ENCODE data around the gene IFNAR1. TPM values are rescaled to one million over a fixed set of nuclear protein-coding genes. Genes with fewer than 3 reads are reported as not detected.

IFNAR1 gene
- total and polyA plus RNA-seq, 2 experiments from 2014 or later, result 14.0 to 18.7 TPM

DNA sequence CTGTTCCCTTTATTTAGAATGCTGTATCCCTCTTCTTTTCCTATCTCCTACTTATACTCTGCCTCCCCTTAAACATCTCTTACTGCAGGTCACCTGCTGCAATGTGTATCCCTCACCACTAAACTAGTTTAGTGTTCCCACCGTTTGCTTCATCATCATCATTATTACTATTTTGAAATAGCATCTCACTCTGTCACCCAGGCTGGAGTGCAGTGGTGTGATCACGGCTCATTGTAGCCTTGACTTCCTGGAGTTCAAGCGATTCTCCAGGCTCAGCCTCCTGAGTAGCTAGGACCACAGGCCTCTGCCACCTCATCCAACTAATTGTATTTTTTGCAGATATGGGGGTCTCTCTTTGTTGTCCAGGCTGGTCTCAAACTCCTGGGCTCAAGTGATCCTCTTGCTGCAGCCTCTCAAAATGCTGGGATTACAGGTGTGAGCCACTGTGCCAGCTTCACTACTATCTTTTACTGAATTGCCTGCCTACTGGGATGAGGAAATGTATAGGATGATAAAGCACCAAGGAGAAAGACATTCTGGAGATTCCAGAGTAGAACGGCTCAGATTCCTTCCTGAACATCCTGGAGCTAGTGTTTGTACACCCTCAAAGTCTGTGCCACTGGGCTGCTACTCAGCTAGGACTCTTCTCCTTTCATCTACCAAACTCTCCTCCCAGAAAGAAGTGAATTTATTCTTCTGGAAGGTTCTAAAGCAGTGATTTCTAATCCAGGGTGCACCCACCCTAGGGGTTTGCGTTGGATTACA lies 8.6 kb upstream of the IFNAR1 start:
- Mint-ChIP-seq H3K36me3 (ENCODE audit: low read depth) (no peaks in the 10 kb centered on the region), H3K27ac (no peak overlapping the region), H3K9me3 (peaks cover 10% of the 10 kb centered on the region; the same call in 2 of the 3 replicates), H3K27me3 (ENCODE audit: insufficient read depth, low read depth, poor library complexity) (peaks cover 2% of the 10 kb centered on the region), H3K4me3 (no peak overlapping the region), H3K4me1 (no peaks in the 10 kb centered on the region)
- Histone ChIP-seq H3K36me3 (ENCODE audit: insufficient read depth) (no peaks in the 10 kb centered on the region), H3K4me1 (ENCODE audit: insufficient read depth) (no peaks in the 10 kb centered on the region), H3K9me2 (ENCODE audit: insufficient read depth) (no peaks in the 10 kb centered on the region), H4K20me1 (replicated peaks; ENCODE audit: insufficient read depth) (no peaks in the 10 kb centered on the region), H3K4me3 (no peak overlapping the region), H3K4me2 (no peak overlapping the region), H2AFZ (no peak overlapping the region), H3K27me3 (ENCODE audit: insufficient read depth) (no peaks in the 10 kb centered on the region), H3K27ac (ENCODE audit: low read depth) (no peak overlapping the region), H3F3A (replicated peaks; ENCODE audit: low read depth) (0 out of 2 replicates have a peak, but pooled peaks cover 3% of the 10 kb centered on the region), H3K79me2 (replicated peaks; ENCODE audit: insufficient read depth) (no peaks in the 10 kb centered on the region)
- DNase-seq (ENCODE audit: low spot score), result no peak
- TF ChIP-seq, protein P1, sequence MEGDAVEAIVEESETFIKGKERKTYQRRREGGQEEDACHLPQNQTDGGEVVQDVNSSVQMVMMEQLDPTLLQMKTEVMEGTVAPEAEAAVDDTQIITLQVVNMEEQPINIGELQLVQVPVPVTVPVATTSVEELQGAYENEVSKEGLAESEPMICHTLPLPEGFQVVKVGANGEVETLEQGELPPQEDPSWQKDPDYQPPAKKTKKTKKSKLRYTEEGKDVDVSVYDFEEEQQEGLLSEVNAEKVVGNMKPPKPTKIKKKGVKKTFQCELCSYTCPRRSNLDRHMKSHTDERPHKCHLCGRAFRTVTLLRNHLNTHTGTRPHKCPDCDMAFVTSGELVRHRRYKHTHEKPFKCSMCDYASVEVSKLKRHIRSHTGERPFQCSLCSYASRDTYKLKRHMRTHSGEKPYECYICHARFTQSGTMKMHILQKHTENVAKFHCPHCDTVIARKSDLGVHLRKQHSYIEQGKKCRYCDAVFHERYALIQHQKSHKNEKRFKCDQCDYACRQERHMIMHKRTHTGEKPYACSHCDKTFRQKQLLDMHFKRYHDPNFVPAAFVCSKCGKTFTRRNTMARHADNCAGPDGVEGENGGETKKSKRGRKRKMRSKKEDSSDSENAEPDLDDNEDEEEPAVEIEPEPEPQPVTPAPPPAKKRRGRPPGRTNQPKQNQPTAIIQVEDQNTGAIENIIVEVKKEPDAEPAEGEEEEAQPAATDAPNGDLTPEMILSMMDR (conservative IDR thresholded peaks at IDR 0.05; ENCODE audit: low read depth in 2 of 2), result no peak
- no peak for TF ChIP-seq STAT1 (IDR thresholded peaks at IDR 0.05; ENCODE audit: unreplicated experiment)
- no peak for ATAC-seq

- Histone ChIP-seq H3K4me1 (ENCODE audit: insufficient read depth) (no peaks in the 10 kb centered on the region), H3F3A (replicated peaks; ENCODE audit: low read depth) (0 out of 2 replicates have a peak, but pooled peaks cover 3% of the 10 kb centered on the region), H2AFZ (no peak overlapping the region), H3K36me3 (ENCODE audit: insufficient read depth) (no peaks in the 10 kb centered on the region), H3K27me3 (ENCODE audit: insufficient read depth) (no peaks in the 10 kb centered on the region), H3K79me2 (replicated peaks; ENCODE audit: insufficient read depth) (no peaks in the 10 kb centered on the region), H3K4me3 (no peak overlapping the region), H4K20me1 (replicated peaks; ENCODE audit: insufficient read depth) (no peaks in the 10 kb centered on the region), H3K27ac (ENCODE audit: low read depth) (no peak overlapping the region), H3K4me2 (no peak overlapping the region), H3K9me2 (ENCODE audit: insufficient read depth) (no peaks in the 10 kb centered on the region)
- no peaks in the 10 kb centered on the region for H3K36me3 Mint-ChIP-seq (ENCODE audit: low read depth)
- no peaks in the 10 kb centered on the region for H3K4me1 Mint-ChIP-seq
- no peak overlapping the region for H3K27ac Mint-ChIP-seq
- DNase-seq (ENCODE audit: low spot score) (no peak), ATAC-seq (no peak)
- no peak overlapping the region for H3K4me3 Mint-ChIP-seq
- H3K27me3 Mint-ChIP-seq (ENCODE audit: insufficient read depth, low read depth, poor library complexity), result peaks cover 2% of the 10 kb centered on the region
- H3K9me3 Mint-ChIP-seq, result peaks cover 10% of the 10 kb centered on the region; the same call in 2 of the 3 replicates
- no peak for TF ChIP-seq JUNB (IDR thresholded peaks at IDR 0.05; ENCODE audit: unreplicated experiment)
- TF ChIP-seq NANOG (IDR thresholded peaks at IDR 0.05; ENCODE audit: borderline replicate concordance), result no peak
- no peak for TF ChIP-seq STAT1 (IDR thresholded peaks at IDR 0.05; ENCODE audit: unreplicated experiment)
- no peak for TF ChIP-seq ETS1 (IDR thresholded peaks at IDR 0.05)
- no peak for TF ChIP-seq CREB1 (CRISPR knock-in tag; IDR thresholded peaks at IDR 0.05; ENCODE audit: low read depth)
- no peak for TF ChIP-seq REST (IDR thresholded peaks at IDR 0.05; ENCODE audit: unreplicated experiment)
- TF ChIP-seq, protein P2, sequence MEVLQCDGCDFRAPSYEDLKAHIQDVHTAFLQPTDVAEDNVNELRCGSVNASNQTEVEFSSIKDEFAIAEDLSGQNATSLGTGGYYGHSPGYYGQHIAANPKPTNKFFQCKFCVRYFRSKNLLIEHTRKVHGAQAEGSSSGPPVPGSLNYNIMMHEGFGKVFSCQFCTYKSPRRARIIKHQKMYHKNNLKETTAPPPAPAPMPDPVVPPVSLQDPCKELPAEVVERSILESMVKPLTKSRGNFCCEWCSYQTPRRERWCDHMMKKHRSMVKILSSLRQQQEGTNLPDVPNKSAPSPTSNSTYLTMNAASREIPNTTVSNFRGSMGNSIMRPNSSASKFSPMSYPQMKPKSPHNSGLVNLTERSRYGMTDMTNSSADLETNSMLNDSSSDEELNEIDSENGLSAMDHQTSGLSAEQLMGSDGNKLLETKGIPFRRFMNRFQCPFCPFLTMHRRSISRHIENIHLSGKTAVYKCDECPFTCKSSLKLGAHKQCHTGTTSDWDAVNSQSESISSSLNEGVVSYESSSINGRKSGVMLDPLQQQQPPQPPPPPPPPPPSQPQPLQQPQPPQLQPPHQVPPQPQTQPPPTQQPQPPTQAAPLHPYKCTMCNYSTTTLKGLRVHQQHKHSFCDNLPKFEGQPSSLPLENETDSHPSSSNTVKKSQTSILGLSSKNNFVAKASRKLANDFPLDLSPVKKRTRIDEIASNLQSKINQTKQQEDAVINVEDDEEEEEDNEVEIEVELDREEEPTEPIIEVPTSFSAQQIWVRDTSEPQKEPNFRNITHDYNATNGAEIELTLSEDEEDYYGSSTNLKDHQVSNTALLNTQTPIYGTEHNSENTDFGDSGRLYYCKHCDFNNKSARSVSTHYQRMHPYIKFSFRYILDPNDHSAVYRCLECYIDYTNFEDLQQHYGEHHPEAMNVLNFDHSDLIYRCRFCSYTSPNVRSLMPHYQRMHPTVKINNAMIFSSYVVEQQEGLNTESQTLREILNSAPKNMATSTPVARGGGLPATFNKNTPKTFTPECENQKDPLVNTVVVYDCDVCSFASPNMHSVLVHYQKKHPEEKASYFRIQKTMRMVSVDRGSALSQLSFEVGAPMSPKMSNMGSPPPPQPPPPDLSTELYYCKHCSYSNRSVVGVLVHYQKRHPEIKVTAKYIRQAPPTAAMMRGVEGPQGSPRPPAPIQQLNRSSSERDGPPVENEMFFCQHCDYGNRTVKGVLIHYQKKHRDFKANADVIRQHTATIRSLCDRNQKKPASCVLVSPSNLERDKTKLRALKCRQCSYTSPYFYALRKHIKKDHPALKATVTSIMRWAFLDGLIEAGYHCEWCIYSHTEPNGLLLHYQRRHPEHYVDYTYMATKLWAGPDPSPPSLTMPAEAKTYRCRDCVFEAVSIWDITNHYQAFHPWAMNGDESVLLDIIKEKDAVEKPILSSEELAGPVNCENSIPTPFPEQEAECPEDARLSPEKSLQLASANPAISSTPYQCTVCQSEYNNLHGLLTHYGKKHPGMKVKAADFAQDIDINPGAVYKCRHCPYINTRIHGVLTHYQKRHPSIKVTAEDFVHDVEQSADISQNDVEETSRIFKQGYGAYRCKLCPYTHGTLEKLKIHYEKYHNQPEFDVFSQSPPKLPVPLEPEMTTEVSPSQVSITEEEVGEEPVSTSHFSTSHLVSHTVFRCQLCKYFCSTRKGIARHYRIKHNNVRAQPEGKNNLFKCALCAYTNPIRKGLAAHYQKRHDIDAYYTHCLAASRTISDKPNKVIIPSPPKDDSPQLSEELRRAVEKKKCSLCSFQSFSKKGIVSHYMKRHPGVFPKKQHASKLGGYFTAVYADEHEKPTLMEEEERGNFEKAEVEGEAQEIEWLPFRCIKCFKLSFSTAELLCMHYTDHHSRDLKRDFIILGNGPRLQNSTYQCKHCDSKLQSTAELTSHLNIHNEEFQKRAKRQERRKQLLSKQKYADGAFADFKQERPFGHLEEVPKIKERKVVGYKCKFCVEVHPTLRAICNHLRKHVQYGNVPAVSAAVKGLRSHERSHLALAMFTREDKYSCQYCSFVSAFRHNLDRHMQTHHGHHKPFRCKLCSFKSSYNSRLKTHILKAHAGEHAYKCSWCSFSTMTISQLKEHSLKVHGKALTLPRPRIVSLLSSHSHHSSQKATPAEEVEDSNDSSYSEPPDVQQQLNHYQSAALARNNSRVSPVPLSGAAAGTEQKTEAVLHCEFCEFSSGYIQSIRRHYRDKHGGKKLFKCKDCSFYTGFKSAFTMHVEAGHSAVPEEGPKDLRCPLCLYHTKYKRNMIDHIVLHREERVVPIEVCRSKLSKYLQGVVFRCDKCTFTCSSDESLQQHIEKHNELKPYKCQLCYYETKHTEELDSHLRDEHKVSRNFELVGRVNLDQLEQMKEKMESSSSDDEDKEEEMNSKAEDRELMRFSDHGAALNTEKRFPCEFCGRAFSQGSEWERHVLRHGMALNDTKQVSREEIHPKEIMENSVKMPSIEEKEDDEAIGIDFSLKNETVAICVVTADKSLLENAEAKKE (CRISPR knock-in tag; IDR thresholded peaks at IDR 0.05), result no peak
These were observed 7.6 kb upstream of the IFNAR1 start for GRCh38 chr21:33317145-33317544.
